ENCODE results near the gene MAST4.
A peak's percentile ranks its signal among the peaks of the same experiment; 100 is the strongest.
"Not testable (repeated sequence)": the region's sequence is repeated elsewhere in the genome, so short reads cannot be mapped to it uniquely, and the experiment has no call there.

The MAST4 gene

GRCh38 chr5:67146574-67146973 lies 550.4 kb downstream of the MAST4 start:
- DNase-seq: no peak

GRCh38 chr5:67146981-67147380 lies 550.8 kb downstream of the MAST4 start:
- no peak for DNase-seq

- no peak for DNase-seq
These were observed 551.6 kb downstream of the MAST4 start for GRCh38 chr5:67147760-67148159.

GRCh38 chr5:67149057-67149950 lies 553.1 kb downstream of the MAST4 start:
- no peak for DNase-seq

- no peak for DNase-seq
These were observed 553.8 kb downstream of the MAST4 start for GRCh38 chr5:67149951-67150523.

GRCh38 chr5:67152400-67152799 lies 556.2 kb downstream of the MAST4 start:
- no peak for DNase-seq

- no peak for DNase-seq
These were observed 557.1 kb downstream of the MAST4 start for GRCh38 chr5:67153292-67153691.

GRCh38 chr5:67154556-67155206 lies 558.5 kb downstream of the MAST4 start:
- DNase-seq: no peak

- DNase-seq: peak; percentile 52 to 57
These were observed 560.9 kb downstream of the MAST4 start for GRCh38 chr5:67156976-67157583.

- no peak for DNase-seq
These were observed 564.1 kb downstream of the MAST4 start for GRCh38 chr5:67160272-67160671.

GRCh38 chr5:67160985-67161384 lies 564.8 kb downstream of the MAST4 start:
- DNase-seq: no peak

- no peak for DNase-seq
These were observed 565.6 kb downstream of the MAST4 start for GRCh38 chr5:67161767-67162166.

- DNase-seq: no peak
These were observed 567.1 kb downstream of the MAST4 start for GRCh38 chr5:67163231-67163756.

- DNase-seq: no peak
These were observed 567.8 kb downstream of the MAST4 start for GRCh38 chr5:67163863-67164595.

- DNase-seq: no peak
These were observed 568.8 kb downstream of the MAST4 start for GRCh38 chr5:67164856-67165525.

- peak; percentile 85 to 86 for DNase-seq
These were observed 569.6 kb downstream of the MAST4 start for GRCh38 chr5:67165526-67166459.

- peak; percentile 79 to 81 for DNase-seq
These were observed 570.5 kb downstream of the MAST4 start for GRCh38 chr5:67166460-67167285.

- no peak for DNase-seq
These were observed 571.9 kb downstream of the MAST4 start for GRCh38 chr5:67168069-67168468.

- no peak for DNase-seq
These were observed 574.6 kb downstream of the MAST4 start for GRCh38 chr5:67170767-67171166.

- DNase-seq: not testable (repeated sequence)
These were observed 577.2 kb downstream of the MAST4 start for GRCh38 chr5:67173351-67173750.
